Stimulated activated CD8-positive, alpha-beta memory T cell treated with anti-CD3 and anti-CD28 coated beads, Interleukin-15, amount 100 ng/mL, for 1 hour (primary cell): ENCODE measurements around the gene TMEM225.
"Not testable (repeated sequence)": the region's sequence is repeated elsewhere in the genome, so short reads cannot be mapped to it uniquely, and the experiment has no call there.

ENCODE experiments used
- DNase-seq: peaks from one replicate; pipeline ENCODE4 v3.0.0-alpha.2; 2020; ENCODE audit warnings: low read depth

Gene TMEM225

GRCh38 chr11:123885570-123885969 lies at the start of gene TMEM225:
Gene TMEM225, minus strand, starts transcription at chr11:123885670. Its CDS starts 245 bp downstream, at chr11:123885425.
- no peak for DNase-seq

GRCh38 chr11:123924027-123924426 lies 38.6 kb upstream of the TMEM225 start:
- no peak for DNase-seq

GRCh38 chr11:123920943-123921342 lies 35.5 kb upstream of the TMEM225 start:
- no peak for DNase-seq

GRCh38 chr11:123905826-123906225 lies 20.4 kb upstream of the TMEM225 start:
- DNase-seq, result no peak

- DNase-seq, result no peak
Observed at GRCh38 chr11:123904932-123905331, 19.5 kb upstream of the TMEM225 start.

GRCh38 chr11:123903932-123904331 lies 18.5 kb upstream of the TMEM225 start:
- DNase-seq, result no peak

GRCh38 chr11:123901867-123902266 lies 16.4 kb upstream of the TMEM225 start, which contains the start of gene OR8D4:
Gene OR8D4, plus strand, starts transcription at chr11:123902167. Its CDS starts 4,265 bp downstream, at chr11:123906432.
- DNase-seq, result no peak

GRCh38 chr11:123899792-123900191 lies 14.3 kb upstream of the TMEM225 start:
- no peak for DNase-seq

- DNase-seq, result no peak
Observed at GRCh38 chr11:123892031-123892430, 6.6 kb upstream of the TMEM225 start.

GRCh38 chr11:123880912-123881311 lies 4.6 kb downstream of the TMEM225 start:
- no peak for DNase-seq

GRCh38 chr11:123867795-123868194 lies 17.7 kb downstream of the TMEM225 start:
- not testable (repeated sequence) for DNase-seq

- not testable (repeated sequence) for DNase-seq
Observed at GRCh38 chr11:123865293-123865692, 20.2 kb downstream of the TMEM225 start.

GRCh38 chr11:123859731-123860130 lies 25.7 kb downstream of the TMEM225 start:
- no peak for DNase-seq

GRCh38 chr11:123856444-123856843 lies 29.0 kb downstream of the TMEM225 start:
- no peak for DNase-seq

- DNase-seq, result no peak
Observed at GRCh38 chr11:123853038-123853437, 32.4 kb downstream of the TMEM225 start.

- DNase-seq, result no peak
Observed at GRCh38 chr11:123852321-123852720, 33.1 kb downstream of the TMEM225 start.

- DNase-seq, result no peak
Observed at GRCh38 chr11:123851110-123851509, 34.4 kb downstream of the TMEM225 start.

GRCh38 chr11:123841174-123841573 lies 44.3 kb downstream of the TMEM225 start:
- DNase-seq, result no peak

- DNase-seq, result no peak
Observed at GRCh38 chr11:123839131-123839530, 46.3 kb downstream of the TMEM225 start.

GRCh38 chr11:123838659-123839058 lies 46.8 kb downstream of the TMEM225 start:
- no peak for DNase-seq

GRCh38 chr11:123838199-123838598 lies 47.3 kb downstream of the TMEM225 start:
- no peak for DNase-seq

GRCh38 chr11:123833095-123833494 lies 52.4 kb downstream of the TMEM225 start:
- no peak for DNase-seq
